ENCODE results near the gene POPDC2.
A peak's percentile ranks its signal among the peaks of the same experiment; 100 is the strongest.

The POPDC2 gene

DNA sequence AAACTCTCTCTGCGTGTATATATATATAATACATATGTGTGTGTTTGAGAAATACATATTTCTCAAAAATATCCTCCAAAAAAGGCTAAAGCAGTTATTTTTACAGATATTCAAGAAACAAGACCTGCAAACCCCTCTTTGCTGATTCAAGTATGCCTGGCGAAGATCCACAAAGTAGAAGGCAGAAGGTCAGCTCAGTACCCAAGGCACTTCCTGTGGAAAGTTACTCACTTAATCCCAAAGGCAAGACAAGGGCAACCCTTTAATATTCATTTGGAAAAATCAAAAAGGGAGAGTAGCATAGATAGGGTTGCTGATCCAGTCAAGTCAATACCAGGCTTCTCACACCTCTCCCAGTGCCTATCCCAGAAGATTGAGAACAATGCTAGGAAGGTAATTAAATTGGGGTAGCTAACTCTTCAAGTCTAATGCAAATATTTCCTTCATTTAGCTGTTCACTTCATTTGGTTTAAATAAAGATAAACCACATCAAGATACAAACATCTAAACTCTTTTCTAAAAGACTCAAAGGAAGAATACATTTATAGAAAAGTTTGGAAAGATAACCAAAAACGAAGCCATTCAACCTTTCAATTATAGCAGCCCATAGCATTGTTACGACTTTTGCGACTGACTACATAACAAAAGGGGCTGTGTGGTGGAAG, 9.6 kb upstream of the POPDC2 start:
- no peak for DNase-seq

DNA sequence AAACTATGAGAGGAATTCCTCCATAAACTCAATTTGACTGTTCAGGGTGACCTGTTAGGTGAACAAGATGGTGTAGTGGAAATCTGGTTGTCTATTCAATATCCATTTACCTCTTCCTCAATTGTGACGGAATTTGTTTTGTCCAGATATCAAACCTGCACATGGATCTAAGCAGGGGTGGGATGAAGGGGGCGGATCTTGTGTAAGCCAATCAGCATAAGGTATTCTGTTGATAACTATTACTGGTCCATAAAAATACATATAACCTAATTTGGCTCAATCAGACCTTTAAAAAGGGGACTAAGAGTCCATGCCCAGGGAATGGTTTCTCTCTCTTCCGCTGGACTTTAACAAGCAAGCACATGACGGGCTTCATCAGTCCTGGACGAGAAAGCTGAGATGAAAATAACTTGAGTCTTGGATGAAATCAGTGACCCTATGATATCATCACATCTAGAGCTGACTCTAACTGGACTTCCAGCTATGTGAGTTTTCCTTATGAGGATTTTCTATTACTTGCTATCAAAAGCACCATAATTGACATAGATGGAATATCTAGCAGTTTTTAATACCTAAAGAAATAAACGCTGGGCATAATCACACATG, 5.7 kb upstream of the POPDC2 start:
- no peak for DNase-seq

- no peak for DNase-seq
Observed at GRCh38 chr3:119664850-119665379, 4.5 kb upstream of the POPDC2 start.

GRCh38 chr3:119664370-119664769, 4.0 kb upstream of the POPDC2 start:
- no peak for DNase-seq

DNA sequence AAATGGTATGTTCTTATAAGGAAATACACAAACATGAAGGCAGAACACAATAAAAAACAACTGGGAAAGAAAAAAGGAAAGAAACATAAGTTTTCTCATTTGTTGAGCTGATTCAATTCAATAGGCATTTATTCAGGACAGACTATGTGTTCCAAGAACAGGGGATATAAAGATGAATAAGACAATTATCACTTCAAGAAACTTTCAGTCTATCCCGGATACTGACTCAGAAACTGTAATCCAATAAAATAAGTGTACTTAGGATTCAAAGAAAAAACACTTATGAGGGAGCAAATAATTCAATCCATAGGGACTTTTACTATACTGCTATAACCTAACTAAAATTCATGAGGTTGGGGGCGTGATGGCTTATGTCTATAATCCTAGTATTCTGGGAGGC, 3.5 kb upstream of the POPDC2 start:
- peak; percentile 27 for DNase-seq

DNA sequence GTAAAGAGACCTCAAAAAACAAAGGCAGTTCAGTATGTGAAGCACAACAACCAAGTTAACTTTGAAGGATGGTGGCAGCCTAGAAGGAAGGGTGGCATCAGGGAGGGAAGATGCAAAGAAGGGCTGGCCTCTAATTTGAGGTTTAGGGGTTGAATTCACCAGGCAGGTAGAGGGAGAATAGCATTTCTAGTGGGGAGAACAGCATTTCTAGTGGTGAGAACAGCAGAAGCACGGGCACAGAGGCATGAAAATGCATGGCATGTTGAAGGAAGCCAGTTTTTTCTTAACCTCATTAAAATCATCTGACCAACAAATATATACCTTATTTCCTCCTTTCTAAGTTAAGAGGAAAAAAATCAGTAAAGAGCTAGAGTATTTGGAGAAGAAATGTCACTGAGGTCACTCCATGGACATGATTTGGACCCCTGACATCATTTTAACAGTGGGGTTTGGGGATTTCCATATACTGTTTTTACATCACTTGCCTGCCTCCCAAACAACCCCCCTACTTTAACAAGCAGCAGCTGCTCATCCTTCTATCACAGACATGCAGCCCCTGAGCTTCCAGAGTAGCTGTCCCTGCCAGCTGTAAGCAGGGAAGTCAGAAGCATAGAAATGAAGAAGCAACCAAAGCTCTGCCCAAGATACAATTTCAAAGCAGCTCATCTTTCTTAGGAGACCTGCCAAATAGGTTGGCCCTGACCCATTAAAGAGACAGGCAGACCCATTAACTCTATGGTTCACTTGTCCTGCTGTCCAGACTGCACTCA, 2.4 kb upstream of the POPDC2 start:
- peak; percentile 46 for DNase-seq

DNA sequence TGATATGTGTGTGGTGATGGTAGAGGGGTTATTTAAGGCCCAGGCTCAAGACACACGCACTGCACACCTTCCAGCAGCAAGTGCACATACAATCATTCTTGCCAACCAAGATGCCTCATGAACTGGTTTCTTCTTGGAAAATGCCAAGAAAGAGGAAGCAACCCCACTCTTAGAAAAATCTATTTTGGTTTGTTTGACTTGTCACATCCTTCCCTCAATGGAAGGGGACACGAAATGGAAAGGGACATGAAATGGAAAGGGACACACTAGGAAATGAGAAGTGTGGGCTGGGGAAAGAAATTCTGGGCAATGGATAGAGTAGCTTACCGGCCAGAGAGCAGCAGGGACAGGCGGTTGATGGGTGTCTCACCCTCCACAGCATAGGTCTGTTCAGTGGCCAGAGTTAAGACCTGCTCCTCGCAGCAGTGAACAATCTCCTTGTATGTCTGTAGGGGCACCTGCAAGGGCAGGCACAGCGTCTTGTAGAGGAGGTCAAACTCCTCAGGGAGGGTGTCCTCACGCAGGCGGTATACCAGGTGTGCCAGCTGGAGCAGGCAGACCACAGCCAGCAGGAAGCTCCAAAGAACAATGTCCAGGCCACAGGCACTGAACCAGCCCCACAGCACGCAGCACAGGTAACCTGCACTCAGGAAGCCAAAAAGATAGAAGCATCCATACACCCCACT, 640 bp downstream of the POPDC2 start:
- DNase-seq, result no peak

DNA sequence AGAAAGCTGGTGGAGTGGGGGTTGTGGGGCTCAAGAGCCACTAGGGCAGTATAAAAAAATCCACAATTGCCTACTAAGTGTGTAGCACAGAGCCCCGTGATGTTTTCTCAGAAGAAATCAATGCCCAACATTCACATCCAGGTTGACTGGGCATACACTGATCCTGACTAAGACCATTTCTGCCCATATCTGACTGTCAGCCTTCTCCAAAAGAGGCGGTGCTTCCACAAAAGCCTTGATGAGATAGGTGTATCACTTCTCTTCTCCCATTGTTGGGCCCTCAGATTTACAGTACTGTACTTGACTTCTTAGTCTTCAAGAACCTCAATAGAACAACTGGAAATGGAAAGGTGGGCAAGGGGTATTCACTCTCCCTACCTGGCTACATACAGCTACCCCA, 1.4 kb downstream of the POPDC2 start:
- no peak for DNase-seq

DNA sequence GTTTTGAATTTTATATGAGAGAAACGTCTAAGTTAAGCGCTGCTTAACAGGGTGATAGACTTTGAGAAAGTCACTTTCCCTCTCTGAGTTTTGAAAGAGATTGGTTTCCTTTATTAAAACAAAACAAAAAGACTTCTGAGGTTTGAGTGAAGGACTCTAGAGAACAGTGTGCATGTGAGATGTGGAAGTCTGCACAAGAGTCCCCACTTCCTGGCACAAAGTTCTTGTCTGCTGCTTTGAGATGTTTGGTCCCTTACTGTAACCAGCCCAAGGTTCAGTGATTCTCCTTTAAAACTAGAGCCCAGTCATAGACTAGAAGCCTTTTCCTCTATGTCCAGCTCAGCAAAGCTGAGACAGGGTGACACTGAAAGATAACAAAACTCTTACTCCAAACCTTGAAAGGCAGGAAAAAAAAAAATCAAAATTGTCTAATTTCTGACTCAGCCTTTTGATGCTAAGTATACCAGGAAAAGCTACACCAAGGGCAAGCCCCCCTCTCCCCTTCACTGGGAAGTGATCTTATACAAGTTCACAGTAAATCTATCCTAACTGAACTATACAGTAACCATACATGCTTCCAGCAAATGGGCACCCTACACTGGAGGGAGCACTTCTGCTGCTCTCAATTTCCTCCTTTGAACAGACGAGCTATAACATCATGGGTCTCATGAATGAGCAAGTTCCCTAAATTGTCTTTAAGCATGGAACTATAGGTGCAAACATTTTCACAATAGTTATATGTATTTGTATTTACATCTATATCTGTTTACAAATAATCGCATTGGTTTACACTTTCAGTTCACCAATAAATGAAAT, 2.3 kb downstream of the POPDC2 start:
- no peak for DNase-seq

DNA sequence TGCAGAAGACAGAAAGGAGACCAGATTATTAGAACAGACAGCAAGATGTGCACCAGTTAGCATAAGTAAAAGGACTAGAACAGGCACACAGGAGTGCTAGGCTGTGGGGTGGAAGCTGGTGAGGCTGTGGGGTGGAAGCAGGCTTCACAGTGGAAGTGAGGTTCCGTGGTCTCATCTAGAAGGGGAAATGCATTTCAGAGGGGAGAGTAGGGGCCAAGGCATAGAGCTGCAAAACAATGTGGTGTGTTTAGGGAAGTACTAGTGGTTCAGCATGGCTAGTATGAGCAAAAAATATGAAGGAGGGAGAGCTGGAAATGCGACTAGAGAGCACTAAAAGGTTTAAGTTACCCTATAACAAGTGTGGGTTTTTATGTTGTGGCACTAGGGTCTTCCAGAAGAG, 6.5 kb downstream of the POPDC2 start:
- DNase-seq, result no peak

GRCh38 chr3:119652306-119653033, 7.9 kb downstream of the POPDC2 start:
- no peak for DNase-seq

DNA sequence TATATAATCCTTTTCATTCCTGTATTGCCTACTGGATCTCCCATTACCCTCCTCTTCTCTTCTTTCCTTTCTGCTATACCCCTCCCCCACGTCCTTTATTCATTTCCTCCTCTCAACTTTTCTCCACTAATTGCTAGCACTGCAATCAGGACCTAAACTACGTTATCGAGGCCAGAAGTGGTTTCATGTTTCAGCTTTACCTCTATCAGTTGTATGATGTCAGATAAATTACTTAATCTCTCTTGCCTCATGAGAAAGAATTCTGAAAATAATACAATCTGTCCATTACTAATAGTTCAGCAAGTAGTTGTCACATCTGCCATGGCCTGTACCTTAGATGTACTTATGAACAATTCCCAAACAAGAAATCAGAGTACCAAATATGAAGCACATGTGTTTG, 10.6 kb downstream of the POPDC2 start:
- DNase-seq, result no peak

DNA sequence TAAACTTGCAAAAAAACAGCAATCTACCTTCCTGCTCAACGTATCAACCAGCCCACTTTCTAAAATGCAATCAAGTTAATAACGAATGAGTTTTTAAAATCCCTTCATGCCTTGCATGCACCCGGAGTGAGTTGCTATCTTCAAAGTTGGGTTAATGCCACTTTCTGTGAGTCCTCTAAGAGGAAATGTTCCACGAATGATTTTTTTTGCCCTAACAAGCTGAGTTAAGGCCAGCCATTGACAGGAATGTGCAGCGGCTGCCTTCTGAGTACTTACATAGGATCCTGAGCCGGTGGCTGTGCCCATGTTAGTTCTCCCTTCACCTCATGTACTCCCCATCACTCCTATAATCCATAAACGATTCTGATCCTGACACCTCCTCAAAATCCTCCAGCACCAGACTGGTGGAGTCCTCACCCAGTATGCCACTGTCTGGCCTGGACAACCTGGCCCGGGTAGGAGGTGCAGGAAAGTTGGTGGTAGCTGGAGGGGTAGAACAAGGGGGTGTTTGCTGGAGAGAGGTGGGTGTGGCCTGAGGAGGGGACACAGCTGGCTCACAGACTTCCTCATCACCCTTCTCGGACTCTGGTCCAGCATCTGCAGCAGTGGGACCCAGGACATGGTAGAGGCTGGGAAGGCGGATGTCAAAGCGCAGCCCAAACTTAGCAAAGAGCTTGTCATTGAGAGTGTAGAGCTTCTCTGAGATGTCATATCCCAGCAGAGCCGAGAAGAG, 12.4 kb downstream of the POPDC2 start:
- DNase-seq, result no peak

GRCh38 chr3:119647171-119647570, 13.2 kb downstream of the POPDC2 start:
- DNase-seq, result no peak

DNA sequence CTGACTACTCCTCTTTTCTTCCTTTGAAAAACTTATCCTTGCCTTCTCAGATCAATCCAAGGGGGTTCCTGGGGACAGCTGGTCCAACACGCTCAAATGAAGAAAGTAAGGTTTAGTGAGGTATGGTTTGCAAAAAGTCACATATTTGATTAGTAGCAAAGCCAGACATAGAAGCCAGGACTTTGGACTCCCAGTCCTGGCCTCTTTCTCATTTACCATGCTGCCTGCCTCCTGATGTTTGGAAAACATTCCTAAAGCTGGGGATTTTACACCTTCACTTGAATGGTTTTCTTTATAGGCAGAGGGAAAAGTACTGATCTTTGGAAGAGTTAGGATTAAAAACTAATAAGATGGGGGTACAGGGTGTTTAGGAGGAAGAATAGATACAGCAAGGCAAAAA, 14.6 kb downstream of the POPDC2 start:
- DNase-seq, result no peak

- DNase-seq, result no peak
Observed at GRCh38 chr3:119644481-119644880, 15.9 kb downstream of the POPDC2 start.

GRCh38 chr3:119643528-119643927, 16.9 kb downstream of the POPDC2 start:
- peak; percentile 77 for DNase-seq

GRCh38 chr3:119642746-119643473, 17.5 kb downstream of the POPDC2 start:
- no peak for DNase-seq

- DNase-seq, result no peak
Observed at GRCh38 chr3:119641416-119641815, 19.0 kb downstream of the POPDC2 start.
